HG02938 (cell line): Measurements from ENCODE around the gene FBXO10.
"Not testable (repeated sequence)": the region's sequence is repeated elsewhere in the genome, so short reads cannot be mapped to it uniquely, and the experiment has no call there.

Experiments used
- ATAC-seq: cut with Tn5 transposase; IDR thresholded peaks from one replicate; pipeline ENCODE4 v1.9.1; 2021; ENCODE audit warnings: mild to moderate bottlenecking, moderate library complexity; ENCODE audit not compliant: unreplicated experiment

FBXO10 gene

DNA sequence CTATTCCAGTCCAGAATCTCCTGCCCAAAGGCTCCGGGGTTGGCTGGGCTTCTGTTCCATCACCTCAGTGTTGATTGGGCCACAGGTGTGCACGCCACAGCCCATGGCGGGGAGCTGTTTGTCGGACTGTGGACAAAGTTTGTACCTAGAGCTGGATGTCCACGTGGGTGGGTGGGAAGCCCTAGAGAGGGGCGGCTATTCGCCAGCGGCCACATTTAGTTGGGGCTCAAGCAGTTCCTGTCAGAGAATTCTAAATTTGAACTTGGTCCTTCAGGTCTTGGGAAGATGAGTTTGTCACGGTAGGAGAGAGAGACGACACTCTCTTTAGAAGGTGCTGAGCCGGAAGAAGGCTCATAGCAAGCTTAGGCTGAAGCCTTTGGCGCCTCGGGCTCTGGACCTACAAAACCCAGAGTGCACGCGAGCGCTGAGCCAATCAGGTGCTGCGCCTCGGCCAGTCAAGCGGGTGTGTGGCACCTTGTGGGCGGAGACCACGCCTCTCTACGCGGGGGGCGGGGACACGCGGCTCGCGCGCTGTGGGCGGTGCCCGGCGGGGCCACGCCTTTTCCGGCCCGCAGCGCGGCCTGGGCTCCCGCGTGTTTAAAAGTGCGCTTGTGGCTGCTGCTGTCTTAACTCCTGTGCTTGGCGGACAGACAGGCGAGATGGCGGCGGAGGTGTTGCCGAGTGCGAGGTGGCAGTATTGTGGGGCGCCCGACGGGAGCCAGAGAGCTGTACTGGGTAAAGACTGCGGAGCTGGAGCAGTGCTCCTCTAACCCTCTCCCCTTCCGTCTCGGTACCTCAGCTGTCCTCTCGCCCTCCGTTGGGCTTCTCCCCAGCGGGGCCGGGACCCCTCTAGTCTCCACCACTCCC, 90.6 kb downstream of the FBXO10 start, which contains the start of gene POLR1E:
Gene POLR1E, plus strand, starts transcription at position 560 of the 867 bp plus-strand sequence. Its CDS starts 100 bp downstream, at position 660.
- peak; percentile 89 for ATAC-seq

GRCh38 chr9:37480759-37481158, 95.4 kb downstream of the FBXO10 start:
- no peak for ATAC-seq

- not testable (repeated sequence) for ATAC-seq
These were observed 98.1 kb downstream of the FBXO10 start for GRCh38 chr9:37477987-37478619.

DNA sequence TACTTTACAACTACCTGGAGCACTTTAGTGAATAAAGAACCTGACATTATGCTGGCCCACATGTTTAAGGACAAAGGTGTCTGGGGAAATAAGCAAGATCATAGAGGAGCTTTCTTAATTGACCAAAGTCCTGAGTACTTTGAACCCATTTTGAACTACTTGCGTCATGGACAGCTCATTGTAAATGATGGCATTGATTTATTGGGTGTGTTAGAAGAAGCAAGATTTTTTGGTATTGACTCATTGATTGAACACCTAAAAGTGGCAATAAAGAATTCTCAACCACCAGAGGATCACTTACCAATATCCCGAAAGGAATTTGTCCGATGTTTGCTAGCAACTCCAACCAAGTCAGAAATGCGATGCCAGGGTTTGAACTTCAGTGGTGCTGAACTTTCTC, 98.7 kb downstream of the FBXO10 start:
- not testable (repeated sequence) for ATAC-seq

- no peak for ATAC-seq
These were observed 99.2 kb downstream of the FBXO10 start for GRCh38 chr9:37476930-37477329.

DNA sequence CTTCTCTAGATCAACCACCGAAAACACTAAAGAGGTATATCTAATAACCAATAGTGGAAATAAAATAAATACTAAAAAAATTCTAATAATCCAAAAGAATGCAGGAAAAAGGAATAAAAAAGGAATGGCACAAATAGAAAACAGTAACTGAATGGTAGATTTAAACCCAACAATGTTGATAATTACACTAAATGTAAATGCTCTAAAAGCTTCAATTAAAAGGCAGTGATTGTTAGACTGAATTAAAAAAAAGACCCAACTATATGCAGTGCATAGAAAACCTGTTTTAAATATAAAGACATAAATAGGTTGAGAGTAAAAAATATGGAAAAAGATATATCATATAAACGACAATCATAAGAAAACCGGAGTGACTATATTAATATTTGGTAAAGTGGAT, 101.7 kb downstream of the FBXO10 start:
- no peak for ATAC-seq

DNA sequence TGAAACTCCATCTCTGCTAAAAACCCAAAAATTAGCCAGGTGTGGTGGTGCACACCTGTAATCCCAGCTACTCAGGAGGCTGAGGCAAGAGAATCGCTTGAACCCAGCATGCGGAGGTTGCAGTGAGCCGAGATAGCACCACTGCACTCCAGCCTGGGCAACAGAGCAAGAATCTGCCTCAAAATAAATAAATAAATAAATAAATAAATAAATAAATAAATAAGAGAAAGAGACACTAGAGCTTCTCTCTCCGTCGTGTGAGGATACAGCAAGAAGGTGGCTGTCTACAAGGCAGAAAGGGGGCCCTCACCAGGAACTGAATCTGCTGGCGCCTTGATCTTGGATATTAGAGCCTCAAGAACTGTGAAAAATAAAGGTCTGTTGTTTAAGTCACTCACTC, 102.2 kb downstream of the FBXO10 start:
- not testable (repeated sequence) for ATAC-seq

DNA sequence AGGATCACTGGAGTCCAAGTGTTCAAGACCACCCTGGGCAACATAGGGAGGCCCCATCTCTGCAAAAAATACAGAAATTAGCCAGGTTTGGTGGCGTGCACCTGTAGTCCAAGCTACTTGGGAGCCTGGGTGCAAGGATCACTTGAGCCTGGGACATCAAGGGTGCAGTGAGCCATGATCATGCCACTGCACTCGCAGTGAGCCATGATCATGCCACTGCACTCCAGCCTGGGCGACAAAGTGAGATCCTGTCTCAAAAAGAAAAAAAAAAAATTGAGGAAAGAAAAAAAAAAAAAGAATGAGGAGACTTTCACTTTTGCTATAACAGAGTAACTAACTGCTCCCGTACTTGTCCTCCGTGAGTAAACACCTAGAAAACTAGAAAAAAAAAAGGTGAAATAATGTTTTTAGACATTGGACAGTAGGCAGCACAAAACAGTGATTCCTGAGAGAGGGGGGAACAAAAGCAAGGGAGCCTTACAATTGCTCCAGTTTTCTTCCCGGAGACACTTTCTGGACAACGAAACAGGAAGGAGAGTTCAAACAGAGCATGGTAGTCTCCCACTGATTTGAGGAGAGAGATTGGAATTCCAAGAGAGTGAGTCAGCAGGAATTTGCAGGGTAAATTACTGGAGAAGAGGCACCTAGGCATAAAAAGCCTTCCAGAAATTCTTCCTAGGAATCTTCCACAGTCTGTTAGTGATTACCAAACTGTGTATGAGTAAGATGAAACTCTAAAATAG, 104.1 kb downstream of the FBXO10 start:
- ATAC-seq: no peak

GRCh38 chr9:37468620-37469019, 107.6 kb downstream of the FBXO10 start:
- ATAC-seq: no peak

GRCh38 chr9:37467530-37467929, 108.7 kb downstream of the FBXO10 start:
- not testable (repeated sequence) for ATAC-seq

GRCh38 chr9:37466037-37466709, 110.0 kb downstream of the FBXO10 start:
- ATAC-seq: peak; percentile 4

GRCh38 chr9:37465249-37466036, 110.7 kb downstream of the FBXO10 start, which contains the start of gene ZBTB5:
Gene ZBTB5 (minus strand): TSS chr9:37465450. CDS start chr9:37442551, 22,899 bp downstream.
- peak; percentile 85 for ATAC-seq

- peak; percentile 29 for ATAC-seq
These were observed 111.5 kb downstream of the FBXO10 start for GRCh38 chr9:37464426-37465248.

DNA sequence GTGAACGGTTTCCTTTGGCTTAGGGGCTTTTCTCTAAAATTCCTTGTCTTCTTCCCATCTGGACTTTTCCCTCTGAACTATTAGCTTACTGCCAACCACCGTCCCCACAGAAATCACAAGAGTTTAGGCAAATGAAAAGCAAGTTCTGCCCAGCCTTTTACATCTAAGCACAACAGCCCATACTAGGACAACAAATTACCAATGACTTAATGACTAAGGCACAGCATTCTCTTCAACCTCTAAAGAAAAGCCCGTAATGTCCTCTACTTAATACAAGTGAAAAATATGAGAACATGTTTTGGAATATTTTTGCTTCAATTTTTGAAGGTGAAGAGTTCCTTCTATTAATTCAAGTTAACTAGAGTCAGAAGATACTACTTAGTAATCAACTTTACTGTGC, 112.2 kb downstream of the FBXO10 start:
- ATAC-seq: no peak
